HepG2 (cell line): Measurements from ENCODE around the gene INHBC. TPM values are rescaled to one million over a fixed set of nuclear protein-coding genes. Genes with fewer than 3 reads are reported as not detected.
A peak's percentile ranks its signal among the peaks of the same experiment; 100 is the strongest.

Experiments
- ATF4 ChIP-seq, 2 experiments: fragments of 450-650 bp in 1 of 2; sonication (generic) in 1 of 2; formaldehyde crosslinking; IDR thresholded peaks; 2 replicates each; pipeline versions ENCODE4 v1.5.0 to v1.8.0; 2020 to 2022; ENCODE audit warnings: mild to moderate bottlenecking in 1 of 2, missing genetic modification reagents in 1 of 2
- ELF1 ChIP-seq: sonication (generic); formaldehyde crosslinking; IDR thresholded peaks from 2 replicates; pipeline ENCODE4 v1.4.0; 2020; ENCODE audit warnings: missing genetic modification reagents
- GATAD1 ChIP-seq: IDR thresholded peaks from 2 replicates; pipeline ENCODE4 v1.6.1; 2016; ENCODE audit warnings: missing genetic modification reagents, missing compliant biosample characterization
- HOXA7 ChIP-seq: sonication (generic); formaldehyde crosslinking; IDR thresholded peaks from 2 replicates; pipeline ENCODE4 v1.8.1; 2022; ENCODE audit warnings: mild to moderate bottlenecking, missing genetic modification reagents, moderate library complexity
- KDM6A ChIP-seq: IDR thresholded peaks from 2 replicates; pipeline ENCODE4 v1.6.1; 2016; ENCODE audit warnings: low read depth
- LBX2 ChIP-seq: sonication (generic); formaldehyde crosslinking; IDR thresholded peaks from 2 replicates; pipeline ENCODE4 v1.5.0; 2020; ENCODE audit warnings: missing genetic modification reagents, mild to moderate bottlenecking, borderline replicate concordance
- MBNL3 ChIP-seq: fragments of 250-450 bp; sonication (Bioruptor Pico); conservative IDR thresholded peaks from 2 replicates; pipeline ENCODE4 v1.8.0; 2022; ENCODE audit warnings: mild to moderate bottlenecking, inconsistent platforms
- NONO ChIP-seq, 2 experiments: fragments of 450-650 bp in 1 of 2; sonication (generic) in 1 of 2; formaldehyde crosslinking in 1 of 2; IDR thresholded peaks in 1 of 2; conservative IDR thresholded peaks in 1 of 2; 2 replicates each; pipeline versions ENCODE4 v1.6.1 to v1.8.0; 2017 to 2022; ENCODE audit warnings: mild to moderate bottlenecking in 1 of 2, missing genetic modification reagents in 1 of 2, moderate library complexity in 1 of 2
- NPAS2 ChIP-seq: sonication (generic); formaldehyde crosslinking; IDR thresholded peaks from 2 replicates; pipeline ENCODE4 v1.8.0; 2022; ENCODE audit warnings: mild to moderate bottlenecking, missing genetic modification reagents, borderline replicate concordance
- REXO4 ChIP-seq: sonication (generic); formaldehyde crosslinking; IDR thresholded peaks from 2 replicates; pipeline ENCODE4 v1.8.0; 2022; ENCODE audit warnings: missing genetic modification reagents, mild to moderate bottlenecking, borderline replicate concordance
- SIX1 ChIP-seq: sonication (generic); formaldehyde crosslinking; IDR thresholded peaks from 2 replicates; pipeline ENCODE4 v1.4.0; 2020; ENCODE audit warnings: missing genetic modification reagents, borderline replicate concordance
- SKI ChIP-seq: fragments of 450-650 bp; IDR thresholded peaks from one replicate; pipeline ENCODE4 v1.6.1; 2018; ENCODE audit warnings: mild to moderate bottlenecking; ENCODE audit not compliant: partially characterized antibody
- SP1 ChIP-seq, 2 experiments: fragments of 450-650 bp in 1 of 2; sonication (generic) in 1 of 2; formaldehyde crosslinking in 1 of 2; IDR thresholded peaks; 2 replicates each; pipeline versions ENCODE4 v1.4.0 to v1.6.1; 2016 to 2020; ENCODE audit warnings: missing genetic modification reagents in 1 of 2
- SPEN ChIP-seq: sonication (generic); formaldehyde crosslinking; IDR thresholded peaks from 2 replicates; pipeline ENCODE4 v1.5.1; 2020; ENCODE audit warnings: low read depth, mild to moderate bottlenecking, missing genetic modification reagents
- TBX3 ChIP-seq: fragments of 450-650 bp; IDR thresholded peaks from 2 replicates; pipeline ENCODE4 v1.6.1; 2017; ENCODE audit warnings: antibody characterized with exemption, mild to moderate bottlenecking, inconsistent platforms, borderline replicate concordance
- TCF7 ChIP-seq: sonication (generic); IDR thresholded peaks from 2 replicates; pipeline ENCODE4 v1.6.1; 2016; ENCODE audit warnings: antibody characterized with exemption, low read depth
- ZNF3 ChIP-seq: IDR thresholded peaks from 2 replicates; pipeline ENCODE4 v1.7.0; 2017; ENCODE audit warnings: inconsistent platforms
- ZNF484 ChIP-seq: sonication (generic); formaldehyde crosslinking; IDR thresholded peaks from 2 replicates; pipeline ENCODE4 v1.5.1; 2020; ENCODE audit warnings: mild to moderate bottlenecking, low read depth, missing genetic modification reagents, borderline replicate concordance
- ZNF549 ChIP-seq: sonication (generic); formaldehyde crosslinking; IDR thresholded peaks from 2 replicates; pipeline ENCODE4 v1.5.0; 2020; ENCODE audit warnings: missing genetic modification reagents
- ZNF564 ChIP-seq: sonication (generic); formaldehyde crosslinking; IDR thresholded peaks from 2 replicates; pipeline ENCODE4 v1.8.1; 2023; ENCODE audit warnings: mild to moderate bottlenecking, missing genetic modification reagents
- ZNF576 ChIP-seq: sonication (generic); formaldehyde crosslinking; IDR thresholded peaks from 2 replicates; pipeline ENCODE4 v1.4.0; 2020; ENCODE audit warnings: mild to moderate bottlenecking, missing genetic modification reagents
- ZNF589 ChIP-seq: sonication (generic); formaldehyde crosslinking; conservative IDR thresholded peaks from 2 replicates; pipeline ENCODE4 v1.8.0; 2022; ENCODE audit warnings: mild to moderate bottlenecking, moderate library complexity, missing genetic modification reagents
- ZNF646 ChIP-seq: sonication (generic); formaldehyde crosslinking; IDR thresholded peaks from 2 replicates; pipeline ENCODE4 v1.9.0; 2021; ENCODE audit warnings: mild to moderate bottlenecking, missing genetic modification reagents
- polyA plus RNA-seq, 8 experiments: library from polyadenylated mRNA; depleted of rRNA in 3 of 8; stranded (reverse) in 7 of 8; unstranded in 1 of 8; fragments of >200 nt; fragmentation: Illumina TruSeq in 4 of 8; extraction: Trizol in 4 of 8; gene quantifications; 2 replicates each; pipeline versions ENCODE4 v1.2.1 to v1.2.3, GENCODE V29; 2011 to 2016; ENCODE audit warnings: low read depth in 4 of 8, missing spikeins in 1 of 8, mixed read lengths in 1 of 8; ENCODE audit not compliant: insufficient read depth in 1 of 8
- total RNA-seq, 5 experiments: library from RNA; depleted of rRNA; stranded (reverse); fragments of >200 nt; fragmentation: Illumina TruSeq; extraction: Trizol; gene quantifications; 2 replicates each; pipeline ENCODE4 v1.2.3, GENCODE V29; 2016; ENCODE audit warnings: low read depth in 1 of 5

Gene INHBC
- total and polyA plus RNA-seq, 2 of the 13 experiments (the other 11 are each of a cell fraction or from before 2014, with no cell fraction given): 1.8 to 13.8 TPM

- TF ChIP-seq HOXA7 (CRISPR knock-in tag): no peak
- no peak for TF ChIP-seq TCF7
- TF ChIP-seq SKI: no peak
- no peak for TF ChIP-seq ZNF484 (CRISPR knock-in tag)
- no peak for TF ChIP-seq ZNF589 (CRISPR knock-in tag)
- peak; percentile 97 for TF ChIP-seq SPEN (CRISPR knock-in tag)
- no peak for TF ChIP-seq KDM6A (CRISPR knock-in tag)
- no peak for TF ChIP-seq TBX3
- TF ChIP-seq GATAD1 (CRISPR knock-in tag): peak; percentile 77
- TF ChIP-seq SP1 (IDR thresholded peaks at IDR 0.05): no peak
- TF ChIP-seq SP1 (CRISPR knock-in tag; IDR thresholded peaks at IDR 0.05): peak; percentile 78; the same call in 1 of the 2 replicates
- TF ChIP-seq ZNF549 (CRISPR knock-in tag): no peak
- TF ChIP-seq NONO (IDR thresholded peaks at IDR 0.05): no peak
- peak; percentile 67; the same call in 1 of the 2 replicates for TF ChIP-seq NONO (CRISPR knock-in tag; conservative IDR thresholded peaks at IDR 0.05)
- no peak for TF ChIP-seq ZNF646 (CRISPR knock-in tag)
- TF ChIP-seq NPAS2 (CRISPR knock-in tag): no peak
- TF ChIP-seq MBNL3 (CRISPR knock-in tag): no peak
- TF ChIP-seq ELF1 (CRISPR knock-in tag): peak; percentile 84
- no peak for TF ChIP-seq ZNF3
- TF ChIP-seq ATF4 (CRISPR knock-in tag; IDR thresholded peaks at IDR 0.05): 0 out of 4 replicates have a peak, but pooled peaks of 1 of the 2 experiments have one; percentile 44
- no peak for TF ChIP-seq REXO4
- TF ChIP-seq SIX1 (CRISPR knock-in tag): no peak
- no peak for TF ChIP-seq ZNF564
- TF ChIP-seq LBX2: peak; percentile 50; the same call in 1 of the 2 replicates
- no peak for TF ChIP-seq ZNF576 (CRISPR knock-in tag)
Observed at GRCh38 chr12:57430931-57431566, 3.5 kb upstream of the INHBC start, which contains the start of gene R3HDM2 (continued).
